GM18499 (cell line): ENCODE measurements around the gene MGME1.
A peak's percentile ranks its signal among the peaks of the same experiment; 100 is the strongest.

Experiments
- ATAC-seq: cut with Tn5 transposase; IDR thresholded peaks from one replicate; pipeline ENCODE4 v1.9.1; 2021; ENCODE audit warnings: moderate number of reproducible peaks; ENCODE audit not compliant: insufficient read depth, unreplicated experiment

Gene MGME1

GRCh38 chr20:17987988-17988387 lies 19.2 kb downstream of the MGME1 start:
- ATAC-seq = no peak

GRCh38 chr20:17990278-17990972 lies 21.6 kb downstream of the MGME1 start:
- ATAC-seq = no peak

DNA sequence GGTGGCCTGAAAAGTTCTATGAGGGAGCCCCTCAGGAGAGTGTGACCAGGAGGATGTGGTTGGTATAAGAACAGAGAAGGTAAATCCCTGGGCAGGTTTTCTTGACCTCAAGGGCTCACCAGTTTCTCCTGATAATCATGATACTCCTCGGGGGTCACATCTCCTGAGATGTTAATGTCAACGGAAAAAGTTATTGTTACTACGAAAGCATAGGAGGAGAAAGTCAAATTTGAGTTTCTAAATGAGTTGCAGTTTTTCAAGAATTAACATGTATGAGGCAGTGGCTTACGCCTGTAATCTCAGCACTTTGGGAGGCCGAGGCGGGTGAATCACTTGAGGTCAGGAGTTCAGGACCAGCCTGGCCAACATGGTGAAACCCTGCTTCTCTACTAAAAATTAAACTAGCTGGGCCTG lies 23.4 kb downstream of the MGME1 start:
- no peak for ATAC-seq

DNA sequence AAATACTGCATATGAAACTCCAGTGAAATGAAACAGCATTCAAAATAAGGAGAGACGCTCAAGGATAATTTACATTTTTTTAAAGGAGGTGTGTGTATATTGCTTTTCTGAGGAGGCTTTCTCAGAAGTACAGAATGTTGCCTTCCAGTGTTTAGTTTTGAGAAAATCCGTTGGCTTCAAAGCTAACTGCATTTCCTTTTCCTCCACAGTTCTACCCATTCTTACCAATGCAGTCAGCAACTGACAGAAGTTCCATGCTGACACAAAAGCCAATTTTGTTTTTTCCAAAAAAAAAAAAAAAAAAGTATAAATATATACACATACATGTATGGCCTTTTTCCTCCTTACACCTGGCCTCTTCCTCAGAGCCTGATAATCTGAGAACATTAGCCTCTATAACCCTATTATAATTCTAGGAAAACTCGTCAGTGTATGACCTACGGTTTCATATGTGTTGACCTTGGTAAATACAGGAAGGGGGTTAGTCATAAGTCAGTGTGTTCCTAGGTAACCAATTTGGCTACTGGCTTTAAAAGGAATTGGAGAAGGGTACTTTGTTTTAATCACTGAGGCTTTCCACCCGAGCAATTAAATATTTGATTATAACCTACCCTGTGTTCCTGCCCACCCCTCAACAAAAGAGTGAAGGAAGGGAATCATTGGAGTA lies 24.2 kb downstream of the MGME1 start:
- ATAC-seq = no peak

DNA sequence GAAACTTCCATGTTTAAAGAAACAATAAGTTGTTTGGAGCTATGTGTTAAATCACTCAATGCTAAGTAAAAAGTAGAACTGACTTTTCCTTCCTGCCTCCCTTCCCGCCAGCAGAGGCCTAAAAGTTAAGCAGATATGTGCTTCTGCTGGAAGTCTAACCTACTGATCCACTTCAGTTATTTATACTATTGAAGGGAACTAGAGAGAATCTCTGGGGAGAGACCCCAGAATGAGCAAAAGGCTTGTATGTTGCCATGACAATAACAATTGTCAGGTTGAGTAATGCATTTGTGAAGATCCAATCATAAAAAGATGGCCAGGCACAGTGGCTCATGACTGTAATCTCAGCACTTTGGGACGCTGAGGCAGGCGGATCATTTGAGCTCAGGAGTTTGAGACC lies 24.7 kb downstream of the MGME1 start:
- no peak for ATAC-seq

- no peak for ATAC-seq
These were observed 27.4 kb downstream of the MGME1 start for GRCh38 chr20:17995967-17996819.

- no peak for ATAC-seq
These were observed 29.6 kb downstream of the MGME1 start for GRCh38 chr20:17998446-17998845.

GRCh38 chr20:17999566-17999965 lies 30.7 kb downstream of the MGME1 start:
- no peak for ATAC-seq

GRCh38 chr20:18001131-18001921 lies 32.5 kb downstream of the MGME1 start:
- no peak for ATAC-seq

DNA sequence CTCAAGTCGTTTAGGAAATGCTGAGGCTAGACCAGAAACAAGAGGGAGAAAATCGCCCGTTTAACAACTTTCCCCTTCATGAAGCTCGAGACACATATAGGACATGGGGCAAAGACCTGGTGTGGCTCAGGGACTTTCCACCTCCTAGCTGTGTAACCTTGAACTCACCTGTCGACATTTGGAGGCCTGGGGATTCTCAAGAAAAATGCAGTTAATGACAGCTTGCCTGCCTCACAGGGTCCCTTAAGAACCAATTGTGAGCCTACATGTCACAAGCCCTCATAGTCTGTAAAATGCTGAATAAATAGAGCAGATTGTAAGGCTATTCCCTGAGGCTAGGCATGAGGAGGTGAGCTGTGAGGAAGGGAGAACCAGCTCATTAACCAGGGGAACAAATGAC lies 35.1 kb downstream of the MGME1 start:
- peak; percentile 26 for ATAC-seq

GRCh38 chr20:18004384-18005031 lies 35.7 kb downstream of the MGME1 start:
- no peak for ATAC-seq

DNA sequence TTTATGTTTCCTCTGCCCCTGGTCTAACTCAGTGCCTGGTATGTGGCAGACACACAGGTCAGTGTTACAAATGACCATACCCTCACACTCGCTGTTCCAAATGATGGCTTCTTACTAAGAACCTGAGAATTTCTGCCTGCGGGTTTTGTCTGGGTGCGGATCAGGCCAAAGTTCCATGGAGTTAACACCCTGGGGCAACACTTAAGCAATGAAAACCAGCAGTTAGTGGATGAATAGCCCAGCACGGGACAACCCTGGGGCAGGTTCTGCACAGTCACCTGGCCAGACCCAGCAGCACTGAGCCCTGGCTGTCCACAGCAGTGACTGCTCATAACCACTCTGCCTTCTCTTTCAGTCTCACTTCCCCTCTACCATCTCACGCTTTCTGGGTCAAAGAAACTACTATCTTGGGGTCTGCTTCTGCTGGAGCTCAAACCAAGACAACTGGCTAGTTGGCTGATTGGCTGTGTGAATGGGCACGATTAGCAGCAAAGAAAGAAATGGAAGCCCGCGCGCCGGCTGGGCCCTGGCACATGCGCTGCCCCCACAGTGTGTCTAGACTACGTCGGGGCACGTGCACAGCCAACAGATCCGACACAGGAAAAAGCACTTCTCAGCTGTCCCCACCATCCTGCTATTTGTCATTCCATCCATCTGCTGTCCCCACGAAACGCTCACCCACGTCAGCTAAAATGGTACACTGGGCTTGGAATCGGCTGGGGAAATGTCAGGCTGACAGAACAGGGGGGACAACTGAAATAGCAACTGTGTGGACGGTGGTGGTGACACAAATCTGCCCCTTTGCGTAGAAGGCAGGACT lies 36.6 kb downstream of the MGME1 start:
- peak; percentile 87 for ATAC-seq

GRCh38 chr20:18005990-18006364 lies 37.2 kb downstream of the MGME1 start:
- ATAC-seq = no peak

DNA sequence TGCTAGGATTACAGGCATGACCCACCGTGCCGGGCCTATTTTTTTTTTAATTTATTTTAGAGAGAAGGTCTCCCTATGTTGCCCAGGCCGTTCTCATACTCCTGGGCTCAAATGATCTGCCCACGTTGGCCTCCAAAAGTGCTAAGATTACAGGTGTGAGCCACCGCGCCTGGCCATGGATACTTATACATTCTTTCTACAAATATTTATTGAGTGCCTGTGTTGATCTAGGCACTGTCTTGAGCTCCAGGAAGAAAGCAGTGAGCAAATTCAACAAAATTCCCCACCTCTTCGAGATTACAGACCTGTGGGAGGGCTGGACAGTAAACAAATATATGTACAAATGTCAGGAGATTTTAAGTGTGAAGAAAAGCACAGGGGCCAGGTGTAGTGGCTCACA lies 37.9 kb downstream of the MGME1 start:
- ATAC-seq = no peak

- ATAC-seq = no peak
These were observed 38.9 kb downstream of the MGME1 start for GRCh38 chr20:18007534-18008292.

GRCh38 chr20:18009116-18009515 lies 40.3 kb downstream of the MGME1 start:
- no peak for ATAC-seq

GRCh38 chr20:18011482-18011881 lies 42.7 kb downstream of the MGME1 start:
- ATAC-seq = no peak

GRCh38 chr20:18011951-18012645 lies 43.3 kb downstream of the MGME1 start:
- ATAC-seq = no peak
